Esophagus (tissue), 2 donors: ENCODE measurements around the gene SGCA. TPM values are rescaled to one million over a fixed set of nuclear protein-coding genes. Genes with fewer than 3 reads are reported as not detected.

Source experiments
- H3K27ac ChIP-seq, 2 donors: one replicate each; pipeline ENCODE4 v1.5.1; 2013; ENCODE audit warnings: low read depth in 2 of 2, mild to moderate bottlenecking in 2 of 2, inconsistent platforms in 1 of 2, low read length in 1 of 2, moderate library complexity in 1 of 2
- H3K27me3 ChIP-seq, 2 donors: one replicate each; pipeline ENCODE4 v1.6.1; 2013; ENCODE audit warnings: low read length in 2 of 2, control low read depth in 1 of 2, mild to moderate bottlenecking in 1 of 2; ENCODE audit not compliant: insufficient read depth in 2 of 2, control insufficient read depth in 1 of 2
- H3K36me3 ChIP-seq, 2 donors: one replicate each; pipeline ENCODE4 v1.6.1; 2013; ENCODE audit warnings: low read length in 1 of 2; ENCODE audit not compliant: control insufficient read depth in 2 of 2, insufficient read depth in 2 of 2
- H3K4me1 ChIP-seq, 2 donors: one replicate each; pipeline ENCODE4 v1.6.1; 2013; ENCODE audit warnings: low read length in 1 of 2; ENCODE audit not compliant: control insufficient read depth in 2 of 2, insufficient read depth in 2 of 2
- H3K4me3 ChIP-seq, 2 donors: one replicate each; pipeline ENCODE4 v1.5.1; 2013; ENCODE audit warnings: low read length in 2 of 2, mild to moderate bottlenecking in 2 of 2, low read depth in 1 of 2, moderate library complexity in 1 of 2
- H3K9me3 ChIP-seq, 2 donors: one replicate each; pipeline ENCODE4 v1.6.1; 2013; ENCODE audit warnings: mild to moderate bottlenecking in 2 of 2, low read depth in 1 of 2, low read length in 1 of 2, moderate library complexity in 1 of 2; ENCODE audit not compliant: control insufficient read depth in 2 of 2, insufficient read depth in 1 of 2
- WGBS, 2 donors: extraction: QIAGEN DNeasy Blood & Tissue Kit; methylation state at CpG; one replicate each; pipeline ENCODE4 v1.1.7; 2013; 5-methylcytosine and 5-hydroxymethylcytosine counted together
- polyA plus RNA-seq, 2 donors: library from polyadenylated mRNA; stranded (reverse); fragments of 200-250 nt; gene quantifications; one replicate each; pipeline ENCODE4 v1.2.3, GENCODE V29; 2013
- donor health status: healthy with polysubstance abuse.
- donor health status: Bipolar disorder and iron deficiency.

The SGCA gene
- polyA plus RNA-seq: 1 to 10 TPM; 7.1 to 10.0 TPM

GRCh38 chr17:50165867-50166517 is at the start of gene SGCA:
TSS of gene SGCA (plus strand) at chr17:50166005. CDS start at chr17:50166041, 36 bp downstream.
- Histone ChIP-seq H3K27ac (peak within 1 kb of the TSS; percentile 65 to 70), H3K27me3 (no peaks in the 10 kb centered on the region), H3K4me3 (peak within 1 kb of the TSS in 1 of 2 donors; percentile 21), H3K9me3 (no peaks in the 10 kb centered on the region), H3K36me3 (no peaks in the 10 kb centered on the region), H3K4me1 (peaks cover 5 to 6% of the 10 kb centered on the region in 2 donors)
- WGBS, 2 donors: 60% methylated on average over 15 of the region's 15 CpGs

- H3K4me1 ChIP-seq: peaks cover under 1 to 10% of the 10 kb centered on the region in 2 donors
- no peaks in the 10 kb centered on the region for H3K36me3 ChIP-seq
- no peak overlapping the region for H3K4me3 ChIP-seq
- WGBS, 2 donors: 12% methylated on average over 63 to 64 of the region's 64 CpGs
- no peaks in the 10 kb centered on the region for H3K27me3 ChIP-seq
- no peak overlapping the region for H3K27ac ChIP-seq
- H3K9me3 ChIP-seq: no peaks in the 10 kb centered on the region
Observed at GRCh38 chr17:50117202-50118051, 48.4 kb upstream of the SGCA start.

- H3K27me3 ChIP-seq: no peaks in the 10 kb centered on the region
- WGBS, 2 donors: 66 to 69% methylated on average over 23 of the region's 23 CpGs
- H3K9me3 ChIP-seq: no peaks in the 10 kb centered on the region
- peaks cover 0 to 3% of the 10 kb centered on the region in 2 donors for H3K4me1 ChIP-seq
- no peaks in the 10 kb centered on the region for H3K36me3 ChIP-seq
- no peak overlapping the region for H3K4me3 ChIP-seq
- H3K27ac ChIP-seq: no peak overlapping the region
Observed at GRCh38 chr17:50118076-50118827, 47.6 kb upstream of the SGCA start.

GRCh38 chr17:50118828-50119218 is 47.0 kb upstream of the SGCA start:
- Histone ChIP-seq H3K9me3 (no peaks in the 10 kb centered on the region), H3K4me1 (peaks cover under 1 to 6% of the 10 kb centered on the region in 2 donors), H3K4me3 (no peak overlapping the region), H3K27me3 (no peaks in the 10 kb centered on the region), H3K27ac (no peak overlapping the region), H3K36me3 (no peaks in the 10 kb centered on the region)
- WGBS, 2 donors: 85 to 87% methylated on average over 4 of the region's 4 CpGs

- Histone ChIP-seq H3K4me1 (peaks cover 2 to 5% of the 10 kb centered on the region in 2 donors), H3K27ac (no peak overlapping the region), H3K36me3 (no peaks in the 10 kb centered on the region), H3K4me3 (no peak overlapping the region), H3K9me3 (no peaks in the 10 kb centered on the region), H3K27me3 (no peaks in the 10 kb centered on the region)
- WGBS, 2 donors: 88 to 90% methylated on average over 7 of the region's 7 CpGs
Observed at GRCh38 chr17:50120475-50121253, 45.1 kb upstream of the SGCA start.

- Histone ChIP-seq H3K9me3 (no peaks in the 10 kb centered on the region), H3K4me3 (no peak overlapping the region), H3K27me3 (no peaks in the 10 kb centered on the region), H3K27ac (no peak overlapping the region), H3K4me1 (peaks cover 2 to 5% of the 10 kb centered on the region in 2 donors), H3K36me3 (no peaks in the 10 kb centered on the region)
- 87 to 97% methylated on average over 3 of the region's 3 CpGs for WGBS, 2 donors
Observed at GRCh38 chr17:50122945-50123344, 42.9 kb upstream of the SGCA start.

GRCh38 chr17:50123649-50124349 is 42.0 kb upstream of the SGCA start:
- H3K4me3 ChIP-seq: no peak overlapping the region
- no peaks in the 10 kb centered on the region for H3K27me3 ChIP-seq
- WGBS, 2 donors: 41 to 45% methylated on average over 12 of the region's 12 CpGs
- H3K9me3 ChIP-seq: no peaks in the 10 kb centered on the region
- H3K4me1 ChIP-seq: peaks cover 2 to 5% of the 10 kb centered on the region in 2 donors
- no peaks in the 10 kb centered on the region for H3K36me3 ChIP-seq
- H3K27ac ChIP-seq: peak overlapping the region; percentile 17 to 33

- Histone ChIP-seq H3K9me3 (no peaks in the 10 kb centered on the region), H3K27me3 (no peaks in the 10 kb centered on the region)
Observed at GRCh38 chr17:50125420-50125997, 40.3 kb upstream of the SGCA start.

More at GRCh38 chr17:50125420-50125997, 40.3 kb upstream of the SGCA start:
- 95 to 96% methylated on average over 4 of the region's 4 CpGs for WGBS, 2 donors
- no peak overlapping the region for H3K4me3 ChIP-seq
- H3K27ac ChIP-seq: no peak overlapping the region
- H3K36me3 ChIP-seq: no peaks in the 10 kb centered on the region
- peaks cover 5% of the 10 kb centered on the region in 2 donors for H3K4me1 ChIP-seq
